Neuronal stem cell (in vitro differentiated cells): ENCODE results near the gene AOC3. TPM values are rescaled to one million over a fixed set of nuclear protein-coding genes. Genes with fewer than 3 reads are reported as not detected.
A peak's percentile ranks its signal among the peaks of the same experiment; 100 is the strongest.

Experiments used
- DNase-seq: peaks from one replicate; pipeline ENCODE4 v3.0.0-alpha.2; 2013; ENCODE audit warnings: low spot score
- H2AFZ ChIP-seq: one replicate; pipeline ENCODE4 v1.6.1; 2013; ENCODE audit warnings: mild to moderate bottlenecking, low read length, inconsistent platforms
- H2AK5ac ChIP-seq: 2 replicates; pipeline ENCODE4 v1.6.1; 2013; ENCODE audit warnings: low read depth, mild to moderate bottlenecking, inconsistent platforms, low read length, moderate library complexity, mixed read lengths
- H2BK120ac ChIP-seq: 2 replicates; pipeline ENCODE4 v1.6.1; 2013; ENCODE audit warnings: low read depth, mild to moderate bottlenecking, inconsistent platforms, low read length, moderate library complexity, mixed read lengths
- H2BK12ac ChIP-seq: one replicate; pipeline ENCODE4 v1.6.1; 2013; ENCODE audit warnings: low read length, inconsistent platforms
- H2BK15ac ChIP-seq: 2 replicates; pipeline ENCODE4 v1.6.1; 2013; ENCODE audit warnings: mild to moderate bottlenecking, low read length, inconsistent platforms, mixed read lengths
- H2BK5ac ChIP-seq: one replicate; pipeline ENCODE4 v1.6.1; 2013; ENCODE audit warnings: inconsistent platforms, mild to moderate bottlenecking, low read length, moderate library complexity
- H3K14ac ChIP-seq: one replicate; pipeline ENCODE4 v1.6.1; 2013; ENCODE audit warnings: low read length, inconsistent platforms
- H3K18ac ChIP-seq: 2 replicates; pipeline ENCODE4 v1.6.1; 2013; ENCODE audit warnings: low read length, inconsistent platforms
- H3K23ac ChIP-seq: 2 replicates; pipeline ENCODE4 v1.6.1; 2013; ENCODE audit warnings: low read depth, mild to moderate bottlenecking, mixed read lengths, low read length, inconsistent platforms; ENCODE audit not compliant: poor library complexity
- H3K27ac ChIP-seq: replicated peaks from 3 replicates; pipeline ENCODE4 v1.5.1; 2013; ENCODE audit warnings: low read length, inconsistent platforms
- H3K27me3 ChIP-seq, 3 experiments: 2 replicates each; pipeline ENCODE4 v1.6.1; 2013; ENCODE audit warnings: low read length in 3 of 3, mild to moderate bottlenecking in 2 of 3, inconsistent platforms in 1 of 3, low read depth in 1 of 3, mixed read lengths in 1 of 3, moderate library complexity in 1 of 3; ENCODE audit not compliant: control insufficient read depth in 3 of 3, insufficient read depth in 3 of 3
- H3K36me3 ChIP-seq, 2 donors: replicated peaks in 1 of 2; 2 replicates each; pipeline ENCODE4 v1.6.1; 2013; ENCODE audit warnings: low read length in 2 of 2; ENCODE audit not compliant: control insufficient read depth in 2 of 2, insufficient read depth in 2 of 2
- H3K4ac ChIP-seq: 2 replicates; pipeline ENCODE4 v1.6.1; 2013; ENCODE audit warnings: inconsistent platforms, mild to moderate bottlenecking, low read length, moderate library complexity
- H3K4me1 ChIP-seq, 2 donors: 1 replicate in 1 of 2; 2 replicates in 1 of 2; pipeline ENCODE4 v1.6.1; 2013; ENCODE audit warnings: low read length in 2 of 2, low read depth in 1 of 2; ENCODE audit not compliant: control insufficient read depth in 2 of 2, insufficient read depth in 1 of 2
- H3K4me2 ChIP-seq: one replicate; pipeline ENCODE4 v1.6.1; 2013; ENCODE audit warnings: mild to moderate bottlenecking, low read length, inconsistent platforms; ENCODE audit not compliant: insufficient read depth, poor library complexity, severe bottlenecking
- H3K4me3 ChIP-seq, 2 donors: 2 replicates each; pipeline ENCODE4 v1.5.1; 2013; ENCODE audit warnings: low read length in 2 of 2, mild to moderate bottlenecking in 2 of 2, inconsistent platforms in 1 of 2, moderate library complexity in 1 of 2
- H3K79me1 ChIP-seq: one replicate; pipeline ENCODE4 v1.6.1; 2013; ENCODE audit warnings: low read depth, mild to moderate bottlenecking, inconsistent platforms, low read length, moderate library complexity
- H3K9ac ChIP-seq: one replicate; pipeline ENCODE4 v1.6.1; 2013; ENCODE audit warnings: mild to moderate bottlenecking, low read depth, low read length, inconsistent platforms; ENCODE audit not compliant: poor library complexity
- H3K9me3 ChIP-seq, 2 donors: replicated peaks in 1 of 2; 2 replicates each; pipeline versions ENCODE3 to v1.6.1; 2013; ENCODE audit warnings: low read length in 2 of 2, mild to moderate bottlenecking in 2 of 2, inconsistent platforms in 1 of 2, low read depth in 1 of 2, mixed read lengths in 1 of 2, moderate library complexity in 1 of 2; ENCODE audit not compliant: control insufficient read depth in 2 of 2, insufficient read depth in 1 of 2
- H4K8ac ChIP-seq: one replicate; pipeline ENCODE4 v1.6.1; 2013; ENCODE audit warnings: low read depth, mild to moderate bottlenecking, inconsistent platforms, low read length, moderate library complexity
- H4K91ac ChIP-seq: one replicate; pipeline ENCODE4 v1.6.1; 2013; ENCODE audit warnings: low read length, low read depth, mild to moderate bottlenecking, inconsistent platforms; ENCODE audit not compliant: poor library complexity
- WGBS, 2 donors: extraction: QIAGEN DNeasy Blood & Tissue Kit; methylation state at CpG; one replicate each; pipeline ENCODE4 v1.1.7; 2013; ENCODE audit warnings: missing lambda C conversion rate in 2 of 2, mixed read lengths in 1 of 2; ENCODE audit not compliant: insufficient read length in 2 of 2, insufficient replicate concordance in 1 of 2; ENCODE audit errors: extremely low coverage in 2 of 2; 5-methylcytosine and 5-hydroxymethylcytosine counted together
- polyA plus RNA-seq, 2 experiments: library from polyadenylated mRNA; stranded (reverse); fragments of 200-250 nt; gene quantifications; one replicate each; pipeline ENCODE4 v1.2.3, GENCODE V29; 2013

The AOC3 gene, protein sequence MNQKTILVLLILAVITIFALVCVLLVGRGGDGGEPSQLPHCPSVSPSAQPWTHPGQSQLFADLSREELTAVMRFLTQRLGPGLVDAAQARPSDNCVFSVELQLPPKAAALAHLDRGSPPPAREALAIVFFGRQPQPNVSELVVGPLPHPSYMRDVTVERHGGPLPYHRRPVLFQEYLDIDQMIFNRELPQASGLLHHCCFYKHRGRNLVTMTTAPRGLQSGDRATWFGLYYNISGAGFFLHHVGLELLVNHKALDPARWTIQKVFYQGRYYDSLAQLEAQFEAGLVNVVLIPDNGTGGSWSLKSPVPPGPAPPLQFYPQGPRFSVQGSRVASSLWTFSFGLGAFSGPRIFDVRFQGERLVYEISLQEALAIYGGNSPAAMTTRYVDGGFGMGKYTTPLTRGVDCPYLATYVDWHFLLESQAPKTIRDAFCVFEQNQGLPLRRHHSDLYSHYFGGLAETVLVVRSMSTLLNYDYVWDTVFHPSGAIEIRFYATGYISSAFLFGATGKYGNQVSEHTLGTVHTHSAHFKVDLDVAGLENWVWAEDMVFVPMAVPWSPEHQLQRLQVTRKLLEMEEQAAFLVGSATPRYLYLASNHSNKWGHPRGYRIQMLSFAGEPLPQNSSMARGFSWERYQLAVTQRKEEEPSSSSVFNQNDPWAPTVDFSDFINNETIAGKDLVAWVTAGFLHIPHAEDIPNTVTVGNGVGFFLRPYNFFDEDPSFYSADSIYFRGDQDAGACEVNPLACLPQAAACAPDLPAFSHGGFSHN
- polyA plus RNA-seq (2013, experiment 1 of 2): 1.4 TPM
- 1.5 TPM for polyA plus RNA-seq (2013, experiment 2 of 2)

DNA sequence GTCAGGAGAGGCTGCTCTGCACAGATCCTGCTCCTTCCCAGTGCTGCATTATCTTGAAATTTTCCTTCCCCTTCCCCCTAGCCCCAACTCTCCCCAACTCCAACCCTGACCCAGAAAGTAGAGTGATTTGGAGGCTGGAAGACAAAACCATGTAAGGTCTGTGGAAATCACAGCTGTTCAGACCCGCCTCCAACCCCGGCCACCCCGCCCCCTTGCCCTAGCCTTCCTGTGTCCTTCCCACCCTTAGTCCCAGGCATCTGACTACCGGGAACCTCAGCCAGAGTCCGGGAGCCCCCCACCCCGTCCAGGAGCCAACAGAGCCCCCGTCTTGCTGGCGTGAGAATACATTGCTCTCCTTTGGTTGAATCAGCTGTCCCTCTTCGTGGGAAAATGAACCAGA lies at the start of gene AOC3:
Gene AOC3 (plus strand): TSS at position 246 of the 400 bp plus-strand sequence. CDS start 145 bp downstream, at position 391.
- Histone ChIP-seq H3K4ac (no peak within 1 kb of the TSS), H3K23ac (no peak within 1 kb of the TSS), H3K4me3 (no peak within 1 kb of the TSS), H2BK15ac (no peak within 1 kb of the TSS), H2AFZ (peak within 1 kb of the TSS; percentile 47), H3K9ac (no peak within 1 kb of the TSS), H3K36me3 (peaks cover 0 to 5% of the 10 kb centered on the region in 2 donors), H3K27ac (no peak within 1 kb of the TSS), H3K18ac (no peak within 1 kb of the TSS), H4K91ac (peak within 1 kb of the TSS; percentile 1), H3K4me1 (peaks cover 0 to 3% of the 10 kb centered on the region in 2 donors), H3K9me3 (no peaks in the 10 kb centered on the region), H2BK5ac (no peak within 1 kb of the TSS), H4K8ac (no peak within 1 kb of the TSS), H2AK5ac (peak within 1 kb of the TSS; percentile 26), H2BK120ac (no peak within 1 kb of the TSS), H3K27me3 (no peaks in the 10 kb centered on the region), H2BK12ac (no peak within 1 kb of the TSS), H3K79me1 (no peaks in the 10 kb centered on the region), H3K4me2 (no peak within 1 kb of the TSS), H3K14ac (no peak within 1 kb of the TSS)
- DNase-seq: no peak
- WGBS, 2 donors: no CpG with 5 or more reads among the region's 9 CpGs

GRCh38 chr17:42803074-42803883 lies 47.7 kb upstream of the AOC3 start:
- Histone ChIP-seq H3K9me3 (peaks cover 0 to 4% of the 10 kb centered on the region in 2 donors), H2BK120ac (no peak overlapping the region), H3K4me1 (peaks cover 5 to 13% of the 10 kb centered on the region in 2 donors), H3K36me3 (no peaks in the 10 kb centered on the region), H2BK5ac (no peak overlapping the region), H3K14ac (no peak overlapping the region), H2BK15ac (no peak overlapping the region), H3K23ac (no peak overlapping the region), H3K79me1 (no peaks in the 10 kb centered on the region), H3K4ac (no peak overlapping the region), H4K91ac (no peak overlapping the region), H2BK12ac (no peak overlapping the region), H3K27me3 (peaks cover 0 to 2% (median 0%) of the 10 kb centered on the region in 3 experiments), H3K9ac (no peak overlapping the region), H3K4me2 (no peak overlapping the region), H2AFZ (peak overlapping the region; percentile 31), H4K8ac (no peak overlapping the region), H3K4me3 (no peak overlapping the region), H2AK5ac (no peak overlapping the region), H3K27ac (no peak overlapping the region), H3K18ac (no peak overlapping the region)
- WGBS, 2 donors: no CpG with 5 or more reads among the region's 2 CpGs
- no peak for DNase-seq

- H3K36me3 ChIP-seq: peaks cover 0 to 6% of the 10 kb centered on the region in 2 donors
- H3K79me1 ChIP-seq: no peaks in the 10 kb centered on the region
- no peak overlapping the region for H2BK15ac ChIP-seq
- no peak overlapping the region for H2BK120ac ChIP-seq
- H2BK12ac ChIP-seq: no peak overlapping the region
- H3K4ac ChIP-seq: no peak overlapping the region
- no peak overlapping the region for H3K9ac ChIP-seq
- no peak overlapping the region for H3K27ac ChIP-seq
- H2BK5ac ChIP-seq: no peak overlapping the region
- no peak overlapping the region for H3K4me2 ChIP-seq
- no peak overlapping the region for H3K18ac ChIP-seq
- no peak overlapping the region for H3K14ac ChIP-seq
- no peak overlapping the region for H2AK5ac ChIP-seq
- H2AFZ ChIP-seq: no peak overlapping the region
- no peak overlapping the region for H3K4me3 ChIP-seq
- H3K23ac ChIP-seq: no peak overlapping the region
- WGBS, 2 donors: no CpG with 5 or more reads among the region's 1 CpG
- H3K4me1 ChIP-seq: peaks cover 2 to 13% of the 10 kb centered on the region in 2 donors
- no peak overlapping the region for H4K91ac ChIP-seq
- no peak overlapping the region for H4K8ac ChIP-seq
- peaks cover 0 to 2% (median 0%) of the 10 kb centered on the region in 3 experiments for H3K27me3 ChIP-seq
- no peak for DNase-seq
- no peaks in the 10 kb centered on the region for H3K9me3 ChIP-seq
Measured at GRCh38 chr17:42804918-42805367, 46.1 kb upstream of the AOC3 start.
